K562 (cell line): Measurements from ENCODE around the gene HOXB1. TPM values are rescaled to one million over a fixed set of nuclear protein-coding genes. Genes with fewer than 3 reads are reported as not detected.
A peak's percentile ranks its signal among the peaks of the same experiment; 100 is the strongest.

Experiments used
- ATAC-seq: fragments of 200-7000 bp; cut with Tn5 transposase; 3 replicates; pipeline ENCODE4 v1.9.1; 2020; ENCODE audit warnings: moderate library complexity
- BruUV-seq: library from RNA; stranded (reverse); fragments of 400-500 nt; replicated peaks from 2 replicates; lab custom pipeline; 2021; lab: Mats Ljungman, UMichigan
- CTCF ChIA-PET: fragments of 300-600 bp; formaldehyde crosslinking; extraction: SDS; loops from one replicate; lab custom pipeline; 2021; ENCODE audit warnings: low intra/inter-chr PET ratio; lab: Yijun Ruan, JAX
- POLR2A ChIA-PET: fragments of 300-600, 350-650 bp; sonication (Branson Sonifier 250); formaldehyde crosslinking; extraction: SDS; loops from one replicate; lab custom pipeline; 2021; ENCODE audit warnings: antibody characterized with exemption, inconsistent platforms; lab: Yijun Ruan, JAX
- DNase-seq, 4 experiments: peaks; one replicate each; pipeline versions ENCODE4 v3.0.0 to v3.0.0-alpha.2; 2011 to 2018; ENCODE audit warnings: low spot score in 3 of 4, mixed read lengths in 3 of 4; ENCODE audit errors: extremely low read depth in 1 of 4
- FAIRE-seq: peaks from 2 replicates; lab custom pipeline; 2011; peaks lifted over from hg19 to GRCh38; lab: Jason Lieb, UNC
- H2AFZ ChIP-seq: 2 replicates; pipeline ENCODE4 v1.6.0; 2011; ENCODE audit warnings: low read depth, low read length, control low read depth, inconsistent platforms
- H3K27ac ChIP-seq: fragments of 200-600 bp; 3 replicates; pipeline ENCODE4 v1.8.0; 2011; ENCODE audit warnings: low read depth, mild to moderate bottlenecking, control low read depth, inconsistent platforms, low read length, moderate library complexity, mixed read lengths; ENCODE audit errors: extremely low read depth
- H3K27me3 ChIP-seq, 2 experiments: fragments of 300-600 bp in 1 of 2; 2 replicates in 1 of 2; 3 replicates in 1 of 2; pipeline versions ENCODE4 v1.6.0 to v1.8.0; 2011; ENCODE audit warnings: inconsistent platforms in 2 of 2, low read length in 2 of 2, mild to moderate bottlenecking in 1 of 2, mixed read lengths in 1 of 2, moderate library complexity in 1 of 2; ENCODE audit not compliant: control insufficient read depth in 2 of 2, insufficient read depth in 2 of 2
- H3K36me3 ChIP-seq: fragments of 300-600 bp; 3 replicates; pipeline ENCODE4 v1.8.0; 2011; ENCODE audit warnings: mild to moderate bottlenecking, low read length, inconsistent platforms; ENCODE audit not compliant: control insufficient read depth, insufficient read depth
- H3K4me1 ChIP-seq, 2 experiments: fragments of 200-600 bp in 1 of 2; replicated peaks in 1 of 2; 2 replicates in 1 of 2; 3 replicates in 1 of 2; pipeline versions ENCODE4 v1.5.1 to v1.8.0; 2011; ENCODE audit warnings: inconsistent platforms in 2 of 2, low read length in 2 of 2, mild to moderate bottlenecking in 1 of 2, mixed read lengths in 1 of 2, moderate library complexity in 1 of 2; ENCODE audit not compliant: control insufficient read depth in 2 of 2, insufficient read depth in 2 of 2
- H3K4me2 ChIP-seq: 2 replicates; pipeline ENCODE4 v1.6.1; 2011; ENCODE audit warnings: low read length, control low read depth, inconsistent platforms, mixed read lengths; ENCODE audit not compliant: insufficient read depth
- H3K4me3 ChIP-seq: fragments of 200-600 bp; sonication (generic), shearing (Covaris generic); 2 replicates; pipeline ENCODE4 v1.5.1; 2016; ENCODE audit warnings: control low read depth, inconsistent platforms
- H3K79me2 ChIP-seq: fragments of 200-600 bp; 3 replicates; pipeline ENCODE4 v1.8.0; 2011; ENCODE audit warnings: low read length, inconsistent platforms; ENCODE audit not compliant: control insufficient read depth, insufficient read depth
- H3K9ac ChIP-seq, 2 experiments: 2 replicates each; pipeline versions ENCODE4 v1.6.0 to v1.6.1; 2011; ENCODE audit warnings: low read depth in 2 of 2, low read length in 2 of 2, control low read depth in 1 of 2, inconsistent platforms in 1 of 2, mild to moderate bottlenecking in 1 of 2, mixed read lengths in 1 of 2; ENCODE audit not compliant: insufficient read depth in 1 of 2
- H3K9me1 ChIP-seq: one replicate; pipeline ENCODE4 v1.6.0; 2011; ENCODE audit warnings: inconsistent platforms, mild to moderate bottlenecking, low read length, moderate library complexity; ENCODE audit not compliant: control insufficient read depth, insufficient read depth
- H3K9me3 ChIP-seq: replicated peaks from 2 replicates; pipeline ENCODE4 v1.5.1; 2011; ENCODE audit warnings: low read depth, low read length, inconsistent platforms; ENCODE audit not compliant: control insufficient read depth, insufficient read depth
- H4K20me1 ChIP-seq: replicated peaks from 2 replicates; pipeline ENCODE4 v1.6.1; 2011; ENCODE audit warnings: low read length, inconsistent platforms, mixed read lengths; ENCODE audit not compliant: control insufficient read depth, insufficient read depth
- C11orf30 ChIP-seq: fragments of 450-650 bp; IDR thresholded peaks from 2 replicates; pipeline ENCODE4 v1.6.1; 2016; ENCODE audit warnings: low read depth, mild to moderate bottlenecking
- CTCFL ChIP-seq: IDR thresholded peaks from 2 replicates; pipeline ENCODE4 v1.6.1; 2011; ENCODE audit warnings: borderline replicate concordance, low read depth, mild to moderate bottlenecking, moderate library complexity, low read length; ENCODE audit not compliant: insufficient read depth, poor library complexity, severe bottlenecking
- DMBX1 ChIP-seq: fragments of 250-450 bp; sonication (Bioruptor Pico); IDR thresholded peaks from 2 replicates; pipeline ENCODE4 v1.8.0; 2022; ENCODE audit warnings: inconsistent platforms, mild to moderate bottlenecking, moderate library complexity, borderline replicate concordance
- FOXO4 ChIP-seq: fragments of 450-650 bp; formaldehyde crosslinking; IDR thresholded peaks from 2 replicates; pipeline ENCODE4 v1.4.0; 2020; ENCODE audit warnings: mild to moderate bottlenecking, moderate library complexity
- ID3 ChIP-seq, 2 experiments: fragments of 250-450 bp in 1 of 2; fragments of 450-650 bp in 1 of 2; sonication (Bioruptor Pico) in 1 of 2; IDR thresholded peaks; 2 replicates each; pipeline versions ENCODE4 v1.6.1 to v1.8.0; 2016 to 2021; ENCODE audit warnings: mild to moderate bottlenecking in 2 of 2, moderate library complexity in 2 of 2, missing compliant biosample characterization in 1 of 2, missing genetic modification characterization in 1 of 2
- PTBP1 ChIP-seq: fragments of 200-400 bp; formaldehyde crosslinking; IDR thresholded peaks from 2 replicates; pipeline ENCODE4 v1.6.1; 2017; ENCODE audit warnings: low read depth, low read length
- SMARCA5 ChIP-seq: fragments of 450-650 bp; IDR thresholded peaks from 2 replicates; pipeline ENCODE4 v1.6.1; 2016
- ZNF263 ChIP-seq: sonication (generic); formaldehyde crosslinking; IDR thresholded peaks from 2 replicates; pipeline ENCODE4 v1.8.0; 2022; ENCODE audit warnings: mild to moderate bottlenecking, missing genetic modification reagents, borderline replicate concordance
- ZNF384 ChIP-seq: IDR thresholded peaks from 2 replicates; pipeline ENCODE4 v1.6.1; 2012; ENCODE audit warnings: low read depth, low read length, improper control_type of control experiment
- ZNF592 ChIP-seq: fragments of 450-650 bp; IDR thresholded peaks from 2 replicates; pipeline ENCODE4 v1.6.1; 2017; ENCODE audit warnings: antibody characterized with exemption, mild to moderate bottlenecking
- WGBS: fragments of 100-300 bp; shearing (Covaris generic); methylation state at CpG from one replicate; pipeline ENCODE4 v1.1.6; 2016; ENCODE audit warnings: low coverage, mixed read lengths; ENCODE audit not compliant: insufficient coverage; ENCODE audit errors: missing lambda C conversion rate; 5-methylcytosine and 5-hydroxymethylcytosine counted together
- in situ Hi-C: fragments of 300-500 bp; cut with MboI; formaldehyde crosslinking; loops from 4 replicates; pipeline ENCODE4 v1.15.0; 2018; ENCODE audit warnings: inconsistent platforms, mixed read lengths
- intact Hi-C: fragments of 100-400 bp; cut with micrococcal nuclease; formaldehyde crosslinking; loops from 2 replicates; pipeline ENCODE4 v1.14.2; 2022
- polyA plus RNA-seq, 8 experiments: library from polyadenylated mRNA; depleted of rRNA in 4 of 8; stranded (reverse) in 5 of 8; unstranded in 3 of 8; fragments of >200 nt; fragmentation: Nextera tagmentation in 2 of 8; fragmentation: Illumina TruSeq in 1 of 8; extraction: Ambion mirVana in 2 of 8; extraction: Trizol in 1 of 8; gene quantifications; 2 replicates each; pipeline versions ENCODE4 v1.2.1 to v1.2.3, GENCODE V29; 2011 to 2014; ENCODE audit warnings: inconsistent platforms in 1 of 8, missing spikeins in 1 of 8
- total RNA-seq, 7 experiments: library from RNA; depleted of rRNA in 6 of 7; stranded (reverse); fragments of >200 nt in 6 of 7; fragmentation: Illumina TruSeq in 2 of 7; extraction: Trizol in 2 of 7; gene quantifications; 2 replicates each; pipeline versions ENCODE4 v1.2.1 to v1.2.3, GENCODE V29; 2011 to 2021; ENCODE audit warnings: low replicate concordance in 1 of 7

Gene HOXB1
- total and polyA plus RNA-seq, 9 of the 15 experiments (the other 6 are each of a cell fraction or from before 2014, with no cell fraction given) = 0.04 TPM; not detected in 8

- peaks cover 57% of the 10 kb centered on the region for H3K79me2 ChIP-seq
- H2AFZ ChIP-seq = no peak overlapping the region
- peak overlapping the region; percentile 17; the same call in 1 of the 2 replicates for H3K4me2 ChIP-seq
- no peak overlapping the region for H3K4me3 ChIP-seq
- peak overlapping the region; percentile 57 to 72; a peak in 3 of 4 replicates for H3K9ac ChIP-seq
- CTCF ChIA-PET = no interaction called here
- no peaks in the 10 kb centered on the region for H3K9me3 ChIP-seq
- POLR2A ChIA-PET = interaction anchor here (0.9 to 3.4 kb wide), 7 partner anchors 10 to 67 kb away, joined by 3 to 21 read pairs (median 4); no protein-coding TSS in a partner anchor
- H3K27me3 ChIP-seq = no peaks in the 10 kb centered on the region
- ATAC-seq (no peak; the same call in 1 of the 3 replicates), FAIRE-seq (peak; percentile 80), DNase-seq (peak in 1 of 4 experiments; percentile 31)
- peaks cover 47 to 49% of the 10 kb centered on the region in 2 experiments for H3K4me1 ChIP-seq
- H3K9me1 ChIP-seq = no peaks in the 10 kb centered on the region
- H4K20me1 ChIP-seq = no peaks in the 10 kb centered on the region
- no TSS peak for BruUV-seq
- intact Hi-C loops (no loop called here), in situ Hi-C loops (no loop called here)
- peak overlapping the region; percentile 93; the same call in 2 of the 3 replicates for H3K27ac ChIP-seq
- 30% methylated on average over 7 of the region's 7 CpGs for WGBS
- H3K36me3 ChIP-seq = peaks cover 70% of the 10 kb centered on the region; the same call in 2 of the 3 replicates
- TF ChIP-seq ZNF263 (CRISPR knock-in tag) (peak; percentile 16; the same call in 1 of the 2 replicates), PTBP1 (no peak), SMARCA5 (no peak), C11orf30 (peak; percentile 58), DMBX1 (CRISPR knock-in tag) (no peak), ID3 (CRISPR knock-in tag; IDR thresholded peaks at IDR 0.05) (no peak), ID3 (tag; IDR thresholded peaks at IDR 0.05) (no peak), ZNF384 (peak; percentile 49; the same call in 1 of the 2 replicates), ZNF592 (peak; percentile 37; the same call in 1 of the 2 replicates), FOXO4 (CRISPR knock-in tag) (no peak), CTCFL (no peak)
These were observed 26.0 kb upstream of the HOXB1 start for GRCh38 chr17:48556576-48557401.
